Erythroblast (primary cell): Measurements from ENCODE around the gene CXCL10.
"Not testable (repeated sequence)": the region's sequence is repeated elsewhere in the genome, so short reads cannot be mapped to it uniquely, and the experiment has no call there.

Source experiments
- GATA1 ChIP-seq: IDR thresholded peaks from 2 replicates; pipeline ENCODE4 v1.6.1; 2011; ENCODE audit warnings: low read depth, mild to moderate bottlenecking, control low read depth, low read length, moderate library complexity
- POLR2A ChIP-seq: IDR thresholded peaks from 2 replicates; pipeline ENCODE4 v1.6.1; 2011; ENCODE audit warnings: mild to moderate bottlenecking, low read length

DNA sequence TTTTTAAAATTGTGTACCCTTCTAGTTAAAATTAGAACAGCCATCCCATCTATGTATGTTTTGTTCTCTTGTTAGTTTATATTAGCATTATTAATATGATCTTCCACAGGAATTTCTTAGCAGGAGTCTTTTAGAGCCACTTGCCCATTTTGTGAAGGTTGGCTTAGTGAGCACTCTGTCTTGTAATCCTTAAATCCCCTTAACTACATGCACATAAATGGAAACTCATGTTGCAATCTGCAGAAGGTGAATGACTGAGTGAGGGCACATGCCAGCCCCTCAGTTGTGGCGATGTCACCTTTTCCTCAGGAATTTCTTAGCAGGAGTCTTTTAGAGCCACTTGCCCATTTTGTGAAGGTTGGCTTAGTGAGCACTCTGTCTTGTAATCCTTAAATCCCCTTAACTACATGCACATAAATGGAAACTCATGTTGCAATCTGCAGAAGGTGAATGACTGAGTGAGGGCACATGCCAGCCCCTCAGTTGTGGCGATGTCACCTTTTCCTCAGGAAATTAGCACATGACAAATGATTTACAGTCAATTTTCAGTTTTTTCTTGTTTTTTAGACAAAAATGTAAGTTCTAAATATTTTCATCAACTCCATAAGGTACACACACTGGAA, 24.7 kb downstream of the CXCL10 start:
- TF ChIP-seq POLR2A, GATA1: not testable (repeated sequence)
